B cell (primary cell): ENCODE results near the gene NSDHL. TPM values are rescaled to one million over a fixed set of nuclear protein-coding genes. Genes with fewer than 3 reads are reported as not detected.

Experiments
- ATAC-seq: fragments of 200-7000 bp; cut with Tn5 transposase; one replicate; pipeline ENCODE4 v1.10.0; 2021; ENCODE audit warnings: low read depth, mild to moderate bottlenecking, moderate number of reproducible peaks, moderate library complexity
- CTCF ChIA-PET: fragments of 350-600 bp; sonication (Branson Sonifier 250); formaldehyde crosslinking; loops from one replicate; lab custom pipeline; 2021; ENCODE audit warnings: antibody characterized with exemption, inconsistent platforms; lab: Charles Lee
- POLR2A ChIA-PET: fragments of 350-600 bp; sonication (Branson Sonifier 250); formaldehyde crosslinking; loops from one replicate; lab custom pipeline; 2021; ENCODE audit warnings: antibody characterized with exemption; lab: Charles Lee
- DNase-seq: peaks from one replicate; pipeline ENCODE4 v3.0.0; 2013
- H2AFZ ChIP-seq: 2 replicates; pipeline ENCODE4 v1.6.1; 2012; ENCODE audit warnings: mild to moderate bottlenecking, low read depth, low read length; ENCODE audit not compliant: insufficient read depth, poor library complexity, severe bottlenecking
- H3K27ac ChIP-seq, 2 donors: 1 replicate in 1 of 2; 2 replicates in 1 of 2; pipeline ENCODE4 v1.5.1; 2012 to 2013; ENCODE audit warnings: low read length in 2 of 2, mild to moderate bottlenecking in 2 of 2, moderate library complexity in 1 of 2
- H3K27me3 ChIP-seq, 4 experiments: fragments of 200-600 bp in 1 of 4; sonication (generic) in 1 of 4; replicated peaks in 1 of 4; 1 replicate in 2 of 4; 2 replicates in 2 of 4; pipeline versions ENCODE4 v1.6.1 to v1.7.0; 2013 to 2016; ENCODE audit warnings: low read length in 3 of 4, mild to moderate bottlenecking in 2 of 4, mixed read lengths in 1 of 4, moderate library complexity in 1 of 4; ENCODE audit not compliant: insufficient read depth in 4 of 4, control insufficient read depth in 3 of 4; ENCODE audit errors: control extremely low read depth in 1 of 4
- H3K36me3 ChIP-seq, 2 experiments: replicated peaks in 1 of 2; 1 replicate in 1 of 2; 2 replicates in 1 of 2; pipeline versions ENCODE4 v1.6.1 to v1.7.1; 2013; ENCODE audit warnings: low read length in 1 of 2; ENCODE audit not compliant: insufficient read depth in 2 of 2, control insufficient read depth in 1 of 2; ENCODE audit errors: control extremely low read depth in 1 of 2, extremely low read depth in 1 of 2
- H3K4me1 ChIP-seq, 2 donors: fragments of 200-600 bp in 1 of 2; sonication (generic) in 1 of 2; 1 replicate in 1 of 2; 2 replicates in 1 of 2; pipeline versions ENCODE4 v1.5.1 to v1.6.1; 2013 to 2017; ENCODE audit warnings: low read length in 2 of 2; ENCODE audit not compliant: control insufficient read depth in 2 of 2, insufficient read depth in 2 of 2
- H3K4me2 ChIP-seq: replicated peaks from 2 replicates; pipeline ENCODE3; 2012; ENCODE audit warnings: mild to moderate bottlenecking, low read depth, low read length; ENCODE audit not compliant: poor library complexity, severe bottlenecking
- H3K4me3 ChIP-seq, 5 experiments: fragments of 200-600 bp in 1 of 5; sonication (generic) in 1 of 5; 1 replicate in 3 of 5; 2 replicates in 2 of 5; pipeline versions ENCODE4 v1.5.1 to v1.7.0; 2011 to 2016; ENCODE audit warnings: low read length in 4 of 5, mild to moderate bottlenecking in 4 of 5, low read depth in 2 of 5, control low read depth in 1 of 5, moderate library complexity in 1 of 5; ENCODE audit not compliant: insufficient read depth in 1 of 5; ENCODE audit errors: control extremely low read depth in 1 of 5, extremely low read depth in 1 of 5
- H3K79me2 ChIP-seq: fragments of 200-600 bp; sonication (generic); one replicate; pipeline ENCODE4 v1.6.0; 2016; ENCODE audit warnings: low read length; ENCODE audit not compliant: control insufficient read depth, insufficient read depth
- H3K9ac ChIP-seq: fragments of 200-600 bp; sonication (generic); 2 replicates; pipeline ENCODE4 v1.6.1; 2017; ENCODE audit warnings: mild to moderate bottlenecking, low read length, moderate library complexity
- H3K9me3 ChIP-seq, 3 donors: one replicate each; pipeline versions ENCODE4 v1.6.1 to v1.7.1; 2013; ENCODE audit warnings: low read length in 2 of 3; ENCODE audit not compliant: control insufficient read depth in 2 of 3, insufficient read depth in 1 of 3; ENCODE audit errors: control extremely low read depth in 1 of 3
- H4K20me1 ChIP-seq: 2 replicates; pipeline ENCODE4 v1.6.0; 2012; ENCODE audit warnings: mild to moderate bottlenecking, low read length; ENCODE audit not compliant: insufficient read depth, control insufficient read depth, poor library complexity, severe bottlenecking
- H3K27ac Mint-ChIP-seq: one replicate; pipeline ENCODE4 v1.8.0; 2021; ENCODE audit warnings: mixed read lengths
- H3K27me3 Mint-ChIP-seq: one replicate; pipeline ENCODE4 v1.8.0; 2021; ENCODE audit warnings: mixed read lengths
- H3K4me1 Mint-ChIP-seq: one replicate; pipeline ENCODE4 v1.8.0; 2021; ENCODE audit warnings: mixed read lengths
- H3K4me3 Mint-ChIP-seq: one replicate; pipeline ENCODE4 v1.8.0; 2021; ENCODE audit warnings: mixed read lengths
- H3K9me3 Mint-ChIP-seq: one replicate; pipeline ENCODE4 v1.8.0; 2022; ENCODE audit warnings: mixed read lengths; ENCODE audit not compliant: insufficient read depth
- CTCF ChIP-seq: fragments of 200-600 bp; IDR thresholded peaks from one replicate; pipeline ENCODE4 v1.8.0; 2022; ENCODE audit warnings: antibody characterized with exemption, mild to moderate bottlenecking
- EZH2 ChIP-seq: IDR thresholded peaks from 2 replicates; pipeline ENCODE4 v1.6.1; 2012; ENCODE audit warnings: borderline replicate concordance, low read depth, mild to moderate bottlenecking, moderate library complexity, low read length; ENCODE audit not compliant: insufficient read depth, poor library complexity, severe bottlenecking
- WGBS: methylation state at CpG from one replicate; pipeline ENCODE4 v1.1.5; 2013; ENCODE audit warnings: missing lambda C conversion rate; ENCODE audit not compliant: insufficient coverage; 5-methylcytosine and 5-hydroxymethylcytosine counted together
- intact Hi-C: fragments of 100-400 bp; cut with micrococcal nuclease; formaldehyde crosslinking; loops from one replicate; pipeline ENCODE4 v1.10.0; 2022
- polyA plus RNA-seq: library from polyadenylated mRNA; depleted of rRNA; stranded (reverse); fragments of >200 nt; gene quantifications from 2 replicates; pipeline ENCODE4 v1.2.3, GENCODE V29; 2012
- total RNA-seq, 2 donors: library from RNA; stranded (reverse); fragments of 120-200 nt in 1 of 2; gene quantifications; 1 replicate in 1 of 2; 2 replicates in 1 of 2; pipeline versions ENCODE4 v1.2.3 to v1.2.4, GENCODE V29; 2013 to 2022

The NSDHL gene
- total and polyA plus RNA-seq, 2 donors (not counting 1 experiment from before 2014, with no cell fraction given), result 4.9 to 10.3 TPM

GRCh38 chrX:152912106-152912505 is 81.2 kb downstream of the NSDHL start:
- H3K4me1 Mint-ChIP-seq, result peaks cover 7% of the 10 kb centered on the region
- intact Hi-C loops, result no loop called here
- peaks cover 0 to 4% of the 10 kb centered on the region in 2 donors for H3K4me1 ChIP-seq
- peaks cover 4% of the 10 kb centered on the region for H3K27me3 Mint-ChIP-seq
- H3K4me2 ChIP-seq, result no peak overlapping the region
- no peak overlapping the region for H3K4me3 Mint-ChIP-seq
- CTCF ChIA-PET, result no interaction called here
- 70% methylated on average over 4 of the region's 4 CpGs for WGBS
- H3K36me3 ChIP-seq, result no peaks in the 10 kb centered on the region
- H2AFZ ChIP-seq, result no peak overlapping the region
- no peak overlapping the region for H3K4me3 ChIP-seq
- no peak overlapping the region for H3K27ac Mint-ChIP-seq
- H3K9me3 Mint-ChIP-seq, result no peaks in the 10 kb centered on the region
- H3K79me2 ChIP-seq, result no peaks in the 10 kb centered on the region
- peaks cover 0 to 2% (median 0%) of the 10 kb centered on the region in 4 experiments for H3K27me3 ChIP-seq
- DNase-seq (no peak), ATAC-seq (no peak)
- H3K9me3 ChIP-seq, result no peaks in the 10 kb centered on the region
- no peaks in the 10 kb centered on the region for H4K20me1 ChIP-seq
- H3K27ac ChIP-seq, result no peak overlapping the region
- POLR2A ChIA-PET, result no interaction called here
- TF ChIP-seq CTCF (no peak), EZH2 (no peak)
- H3K9ac ChIP-seq, result no peak overlapping the region

- no CpG with 5 or more reads among the region's 7 CpGs for WGBS
- Histone ChIP-seq H3K9me3 (no peaks in the 10 kb centered on the region), H3K4me1 (peaks cover 0 to 4% of the 10 kb centered on the region in 2 donors), H3K4me2 (no peak overlapping the region), H3K9ac (no peak overlapping the region), H3K36me3 (no peaks in the 10 kb centered on the region), H3K27me3 (peaks cover 0 to 2% (median 0%) of the 10 kb centered on the region in 4 experiments), H3K27ac (no peak overlapping the region), H4K20me1 (no peaks in the 10 kb centered on the region), H2AFZ (no peak overlapping the region), H3K79me2 (no peaks in the 10 kb centered on the region), H3K4me3 (no peak overlapping the region)
- Mint-ChIP-seq H3K27me3 (no peaks in the 10 kb centered on the region), H3K4me3 (no peak overlapping the region), H3K4me1 (peaks cover 7% of the 10 kb centered on the region), H3K27ac (no peak overlapping the region), H3K9me3 (no peaks in the 10 kb centered on the region)
- DNase-seq, result no peak
- intact Hi-C loops, result no loop called here
- CTCF ChIA-PET, result interaction anchor here (1.2 kb wide), 1 partner anchor 11 kb away, joined by 3 read pairs; no protein-coding TSS in a partner anchor
- no peak for ATAC-seq
- POLR2A ChIA-PET, result no interaction called here
- TF ChIP-seq EZH2 (no peak), CTCF (no peak)
Measured at GRCh38 chrX:152912641-152913040, 81.8 kb downstream of the NSDHL start.
